GM19467 (cell line): Measurements from ENCODE around the gene HMX2.

Experiments
- ATAC-seq: cut with Tn5 transposase; IDR thresholded peaks from one replicate; pipeline ENCODE4 v1.9.1; 2021; ENCODE audit warnings: mild to moderate bottlenecking, moderate library complexity; ENCODE audit not compliant: unreplicated experiment

Gene HMX2

DNA sequence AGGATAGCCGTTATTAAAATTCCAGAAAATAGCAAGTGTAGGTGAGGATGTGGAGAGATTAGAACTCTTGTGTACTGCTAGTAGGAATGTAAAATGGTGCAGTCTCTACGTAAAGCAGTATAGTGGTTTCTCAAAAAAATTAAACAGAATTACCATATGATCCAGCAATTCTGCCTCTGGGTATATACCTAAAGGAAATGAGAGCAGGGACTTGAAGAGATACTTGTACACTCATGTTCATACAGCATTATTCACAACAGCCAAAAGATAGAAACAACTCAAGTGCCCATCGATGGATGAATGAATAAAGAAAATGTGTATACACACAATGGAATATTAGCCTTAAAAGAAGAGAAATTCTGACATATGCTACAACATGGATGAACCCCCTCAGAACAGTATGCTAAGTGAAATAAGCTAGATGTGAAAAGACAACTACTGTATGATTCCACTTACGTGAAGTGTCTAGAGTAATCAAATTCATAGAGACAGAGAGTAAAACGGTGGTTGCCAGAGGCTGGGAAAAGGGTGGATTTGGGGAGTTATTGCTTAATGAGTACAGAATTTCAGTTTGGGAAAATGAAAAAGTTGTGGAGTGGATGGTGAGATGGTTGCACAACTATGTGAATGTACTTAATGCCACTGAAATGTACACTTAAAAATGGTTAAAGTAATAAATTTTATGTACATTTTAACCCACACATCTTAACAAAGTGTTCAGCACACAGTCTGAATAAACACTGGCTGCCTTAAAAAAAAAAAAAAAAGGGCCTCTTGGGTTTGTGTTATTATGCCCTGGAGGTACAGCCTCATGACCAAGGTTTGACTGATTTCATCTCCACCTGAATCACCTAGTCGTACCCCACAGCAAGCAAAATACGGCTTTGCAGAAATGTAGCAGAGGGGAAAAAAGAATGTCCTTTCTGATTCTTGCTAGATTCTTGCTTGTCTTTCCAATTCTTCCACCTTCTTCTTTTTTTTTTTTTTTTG, 32.5 kb downstream of the HMX2 start:
- ATAC-seq = no peak

GRCh38 chr10:123183724-123184123, 35.8 kb downstream of the HMX2 start:
- no peak for ATAC-seq

DNA sequence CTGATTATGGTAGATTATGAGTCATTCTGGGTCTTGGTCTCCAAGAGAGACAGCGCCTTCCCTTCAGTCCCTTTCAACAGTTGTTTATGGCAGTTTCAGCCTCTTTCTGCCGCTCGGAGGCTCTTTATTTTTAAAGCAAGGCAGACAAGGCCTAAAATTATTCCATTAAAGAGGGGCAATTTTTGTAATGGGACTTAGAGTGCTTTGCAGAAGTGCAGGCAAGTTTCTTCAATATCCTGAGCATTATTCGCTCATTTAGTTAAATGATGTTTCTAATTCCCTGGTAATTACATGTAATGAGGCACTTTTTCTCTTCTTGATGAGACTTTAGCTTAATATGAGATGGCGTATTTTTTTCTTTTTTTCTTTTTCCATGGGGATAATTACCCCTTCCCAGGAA, 39.8 kb downstream of the HMX2 start:
- ATAC-seq = no peak

GRCh38 chr10:123191886-123192285, 44.0 kb downstream of the HMX2 start:
- no peak for ATAC-seq

DNA sequence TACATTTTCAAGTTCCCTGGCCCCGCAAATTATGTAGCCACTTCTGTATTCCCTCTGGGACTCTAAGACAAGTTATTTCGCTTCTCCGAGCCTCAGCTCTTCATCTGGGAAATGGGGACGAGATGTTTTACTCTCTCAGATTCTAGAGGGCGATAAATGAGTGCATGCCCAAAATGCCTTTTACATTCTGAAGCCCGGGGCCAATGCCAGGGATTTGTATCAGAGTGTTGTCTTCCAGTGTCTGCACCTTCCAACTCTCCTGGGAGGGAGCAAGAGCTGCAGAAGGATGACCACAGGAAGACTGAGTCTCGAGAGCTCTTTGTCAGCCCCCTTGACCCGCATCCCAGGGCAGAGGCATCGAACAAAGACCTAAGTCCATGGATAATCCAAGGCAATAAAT, 46.1 kb downstream of the HMX2 start:
- ATAC-seq = no peak
